GM12878 (cell line): ENCODE results near the gene KRT7.

Source experiments
- CREB1 ChIP-seq: IDR thresholded peaks from 2 replicates; pipeline ENCODE4 v1.6.1; 2012; ENCODE audit warnings: low read depth, mild to moderate bottlenecking, inconsistent platforms
- JUND ChIP-seq: IDR thresholded peaks from 2 replicates; pipeline ENCODE4 v1.6.1; 2012; ENCODE audit warnings: low read depth, mild to moderate bottlenecking, low read length, improper control_type of control experiment, moderate library complexity
- NR2F1 ChIP-seq: fragments of 450-650 bp; conservative IDR thresholded peaks from 2 replicates; pipeline ENCODE4 v1.6.1; 2017; ENCODE audit warnings: mild to moderate bottlenecking
- RAD21 ChIP-seq: IDR thresholded peaks from 2 replicates; pipeline ENCODE4 v1.6.1; 2011; ENCODE audit warnings: mild to moderate bottlenecking, low read depth, low read length, moderate library complexity; ENCODE audit not compliant: insufficient read depth
- TF ChIP-seq, protein P1 (sequence below): fragments of 450-650 bp; IDR thresholded peaks from 2 replicates; pipeline ENCODE4 v1.6.1; 2017; ENCODE audit warnings: mild to moderate bottlenecking
- TF ChIP-seq, protein P2 (sequence below): IDR thresholded peaks from 2 replicates; pipeline ENCODE4 v1.6.1; 2012; ENCODE audit warnings: low read depth, low read length, improper control_type of control experiment
- TF ChIP-seq, protein P3 (sequence below), 3 experiments: IDR thresholded peaks in 2 of 3; conservative IDR thresholded peaks in 1 of 3; 2 replicates each; pipeline ENCODE4 v1.5.1; 2011; ENCODE audit warnings: low read depth in 3 of 3, low read length in 3 of 3, mild to moderate bottlenecking in 3 of 3, control low read depth in 2 of 3, moderate library complexity in 2 of 3, inconsistent platforms in 1 of 3, mixed read lengths in 1 of 3; ENCODE audit not compliant: control insufficient read depth in 2 of 3, insufficient read depth in 1 of 3; ENCODE audit errors: extremely low read depth in 1 of 3

DNA sequence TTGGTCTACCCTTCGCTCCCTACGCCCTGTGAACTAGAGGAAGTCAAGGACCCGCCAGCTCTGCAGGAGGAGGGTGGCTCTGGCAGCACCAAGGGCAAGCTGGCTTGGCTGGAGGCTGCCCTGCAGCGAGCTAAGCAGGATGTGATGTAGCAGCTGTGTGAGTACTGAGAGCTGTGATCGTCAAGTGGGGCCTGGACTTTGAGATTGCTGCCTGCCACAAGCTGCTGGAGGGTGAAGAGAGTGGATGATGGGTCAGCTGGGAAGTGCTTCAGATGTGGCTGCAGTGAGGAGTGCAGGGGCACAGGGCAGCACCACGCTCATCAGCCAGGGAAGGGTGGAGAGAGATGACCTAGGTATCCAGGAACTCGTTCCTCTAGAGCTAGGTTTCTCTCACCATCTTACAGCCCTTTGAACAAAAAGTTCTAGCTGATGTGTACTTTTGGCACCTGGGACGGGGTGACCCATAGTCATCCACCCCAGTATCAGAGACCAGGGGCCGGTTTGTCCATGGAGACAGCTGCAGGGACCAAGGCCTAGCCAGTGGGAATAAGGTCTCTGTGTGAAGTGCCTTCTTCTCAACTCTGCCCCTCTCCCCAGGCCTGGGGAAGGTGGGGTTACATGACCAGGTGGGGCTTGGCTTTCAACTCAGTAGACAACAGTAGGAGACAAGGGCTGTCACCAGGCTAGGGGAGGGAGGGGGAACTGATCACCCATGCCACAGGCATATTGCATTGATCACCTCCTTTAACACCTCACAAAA lies 44.6 kb downstream of the KRT7 start:
- TF ChIP-seq NR2F1 (no peak), CREB1 (no peak), JUND (no peak), RAD21 (no peak)
- TF ChIP-seq, protein P1, sequence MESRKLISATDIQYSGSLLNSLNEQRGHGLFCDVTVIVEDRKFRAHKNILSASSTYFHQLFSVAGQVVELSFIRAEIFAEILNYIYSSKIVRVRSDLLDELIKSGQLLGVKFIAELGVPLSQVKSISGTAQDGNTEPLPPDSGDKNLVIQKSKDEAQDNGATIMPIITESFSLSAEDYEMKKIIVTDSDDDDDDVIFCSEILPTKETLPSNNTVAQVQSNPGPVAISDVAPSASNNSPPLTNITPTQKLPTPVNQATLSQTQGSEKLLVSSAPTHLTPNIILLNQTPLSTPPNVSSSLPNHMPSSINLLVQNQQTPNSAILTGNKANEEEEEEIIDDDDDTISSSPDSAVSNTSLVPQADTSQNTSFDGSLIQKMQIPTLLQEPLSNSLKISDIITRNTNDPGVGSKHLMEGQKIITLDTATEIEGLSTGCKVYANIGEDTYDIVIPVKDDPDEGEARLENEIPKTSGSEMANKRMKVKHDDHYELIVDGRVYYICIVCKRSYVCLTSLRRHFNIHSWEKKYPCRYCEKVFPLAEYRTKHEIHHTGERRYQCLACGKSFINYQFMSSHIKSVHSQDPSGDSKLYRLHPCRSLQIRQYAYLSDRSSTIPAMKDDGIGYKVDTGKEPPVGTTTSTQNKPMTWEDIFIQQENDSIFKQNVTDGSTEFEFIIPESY, result no peak
- TF ChIP-seq, protein P2, sequence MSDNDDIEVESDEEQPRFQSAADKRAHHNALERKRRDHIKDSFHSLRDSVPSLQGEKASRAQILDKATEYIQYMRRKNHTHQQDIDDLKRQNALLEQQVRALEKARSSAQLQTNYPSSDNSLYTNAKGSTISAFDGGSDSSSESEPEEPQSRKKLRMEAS, result no peak
- TF ChIP-seq, protein P3, sequence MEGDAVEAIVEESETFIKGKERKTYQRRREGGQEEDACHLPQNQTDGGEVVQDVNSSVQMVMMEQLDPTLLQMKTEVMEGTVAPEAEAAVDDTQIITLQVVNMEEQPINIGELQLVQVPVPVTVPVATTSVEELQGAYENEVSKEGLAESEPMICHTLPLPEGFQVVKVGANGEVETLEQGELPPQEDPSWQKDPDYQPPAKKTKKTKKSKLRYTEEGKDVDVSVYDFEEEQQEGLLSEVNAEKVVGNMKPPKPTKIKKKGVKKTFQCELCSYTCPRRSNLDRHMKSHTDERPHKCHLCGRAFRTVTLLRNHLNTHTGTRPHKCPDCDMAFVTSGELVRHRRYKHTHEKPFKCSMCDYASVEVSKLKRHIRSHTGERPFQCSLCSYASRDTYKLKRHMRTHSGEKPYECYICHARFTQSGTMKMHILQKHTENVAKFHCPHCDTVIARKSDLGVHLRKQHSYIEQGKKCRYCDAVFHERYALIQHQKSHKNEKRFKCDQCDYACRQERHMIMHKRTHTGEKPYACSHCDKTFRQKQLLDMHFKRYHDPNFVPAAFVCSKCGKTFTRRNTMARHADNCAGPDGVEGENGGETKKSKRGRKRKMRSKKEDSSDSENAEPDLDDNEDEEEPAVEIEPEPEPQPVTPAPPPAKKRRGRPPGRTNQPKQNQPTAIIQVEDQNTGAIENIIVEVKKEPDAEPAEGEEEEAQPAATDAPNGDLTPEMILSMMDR (IDR thresholded peaks at IDR 0.05 in 2 of 3, conservative IDR thresholded peaks at IDR 0.05 in 1 of 3; ENCODE audit: control insufficient read depth in 2 of 3, extremely low read depth in 1 of 3, insufficient read depth in 1 of 3, low read depth in 3 of 3, low read length in 3 of 3), result no peak
